IPS-NIHi7 (cell line): ENCODE results near the gene PI4K2A.
A peak's percentile ranks its signal among the peaks of the same experiment; 100 is the strongest.

Experiments
- DNase-seq: peaks from one replicate; pipeline ENCODE4 v3.0.0; 2012; ENCODE audit warnings: mixed read lengths; ENCODE audit errors: extremely low spot score

Gene PI4K2A

DNA sequence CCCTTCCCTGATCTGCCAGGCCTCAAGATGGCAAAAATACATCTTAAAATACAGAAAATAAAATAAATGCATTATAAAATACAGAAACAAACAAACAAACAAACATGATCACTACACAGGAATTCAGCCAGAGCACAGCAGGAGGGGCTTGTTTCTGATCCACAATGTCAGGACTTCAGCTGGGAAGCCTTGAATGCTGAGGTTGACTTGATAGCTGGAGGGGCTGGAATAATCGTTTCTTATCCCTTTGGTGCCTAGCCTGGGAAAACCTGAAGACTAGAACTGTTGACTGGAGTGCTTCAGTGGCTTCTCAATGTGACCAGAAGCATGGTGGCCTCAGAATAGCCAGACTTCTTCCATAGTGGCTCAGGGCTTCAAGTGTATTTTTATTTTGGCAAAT is 63.9 kb downstream of the PI4K2A start:
- no peak for DNase-seq

DNA sequence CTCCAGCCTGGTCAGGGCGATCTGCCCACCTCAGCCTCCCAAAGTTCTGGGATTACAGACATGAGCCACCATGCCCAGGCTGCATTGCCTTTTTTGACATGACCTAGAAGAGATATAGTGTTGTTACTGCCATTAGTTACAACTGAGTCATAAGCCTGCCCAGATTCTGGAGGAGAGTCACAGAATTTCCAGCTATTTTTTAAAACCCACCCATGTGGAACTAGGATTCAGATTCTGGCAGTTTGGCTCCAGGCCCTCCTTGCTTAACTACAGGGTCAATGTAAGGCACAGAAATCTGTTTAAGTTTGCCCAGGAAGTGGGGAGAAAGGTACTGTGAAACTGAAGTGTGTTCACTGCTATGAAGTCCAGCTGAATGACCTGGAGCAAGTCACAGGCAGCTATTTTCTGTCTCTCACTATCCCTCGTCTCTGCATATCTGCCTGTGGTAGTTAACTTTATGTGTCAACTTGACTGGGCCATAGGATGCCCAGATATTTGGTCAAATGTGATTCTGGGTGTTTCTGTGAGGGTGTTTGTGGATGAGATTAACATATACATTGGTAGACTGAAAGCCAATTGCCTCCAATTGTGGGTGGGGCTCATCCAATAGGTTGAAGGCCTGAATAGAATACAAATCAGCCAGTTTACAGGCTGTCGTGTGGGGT is 64.7 kb downstream of the PI4K2A start:
- DNase-seq: no peak

DNA sequence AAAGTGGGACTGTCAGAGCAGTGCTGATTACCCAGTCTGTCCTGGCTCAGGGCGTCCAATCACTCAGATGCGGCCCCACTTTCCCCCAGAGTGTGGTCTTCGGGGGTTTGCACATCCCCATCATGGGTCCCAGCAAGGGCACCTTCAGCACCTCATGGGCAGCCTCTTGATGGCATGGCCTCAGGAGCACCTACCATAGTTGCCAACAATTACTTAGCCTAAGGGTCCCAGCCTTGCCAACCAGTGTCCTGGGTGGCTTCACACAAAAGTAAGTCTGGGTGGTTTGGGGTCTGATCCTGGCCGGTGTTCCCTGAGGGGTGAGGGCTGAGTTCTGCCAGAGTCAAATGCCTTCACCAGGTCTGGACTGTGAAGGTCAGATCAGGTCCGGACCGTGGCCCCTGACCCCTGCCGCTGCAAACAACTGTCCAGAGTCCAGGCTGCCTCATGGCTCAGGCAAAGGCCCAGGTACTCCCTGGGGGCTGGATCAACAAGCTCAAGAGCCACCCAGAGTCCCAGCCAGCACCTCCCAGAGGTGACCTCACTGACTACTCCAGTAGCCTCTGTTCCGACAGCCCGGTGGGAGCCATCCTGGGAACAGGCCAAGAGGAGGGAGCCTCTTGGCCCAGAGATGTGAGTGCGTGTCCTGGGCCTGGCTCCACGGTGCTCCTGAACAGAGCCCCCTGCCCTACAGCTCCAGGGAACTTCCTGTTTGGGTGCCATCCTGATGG is 66.8 kb downstream of the PI4K2A start:
- no peak for DNase-seq

DNA sequence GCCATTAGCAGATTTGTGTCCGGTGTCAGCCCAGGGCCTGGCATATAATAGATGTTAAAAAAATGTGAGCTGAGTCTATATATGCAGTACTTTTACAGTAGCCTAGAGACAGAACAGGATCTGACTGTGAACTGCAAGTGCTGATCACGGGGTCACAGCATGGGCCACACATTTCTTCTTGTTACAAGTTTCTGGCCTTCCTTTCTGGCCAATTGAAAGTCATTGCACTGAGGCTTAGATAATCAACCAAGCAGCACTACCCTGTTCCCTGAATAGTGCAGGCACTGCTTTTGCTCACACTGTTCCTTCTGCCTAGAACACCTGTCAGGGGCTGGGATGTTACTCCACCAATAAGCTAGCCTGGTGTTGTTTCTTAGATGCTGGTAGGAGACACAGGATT is 67.7 kb downstream of the PI4K2A start:
- no peak for DNase-seq

DNA sequence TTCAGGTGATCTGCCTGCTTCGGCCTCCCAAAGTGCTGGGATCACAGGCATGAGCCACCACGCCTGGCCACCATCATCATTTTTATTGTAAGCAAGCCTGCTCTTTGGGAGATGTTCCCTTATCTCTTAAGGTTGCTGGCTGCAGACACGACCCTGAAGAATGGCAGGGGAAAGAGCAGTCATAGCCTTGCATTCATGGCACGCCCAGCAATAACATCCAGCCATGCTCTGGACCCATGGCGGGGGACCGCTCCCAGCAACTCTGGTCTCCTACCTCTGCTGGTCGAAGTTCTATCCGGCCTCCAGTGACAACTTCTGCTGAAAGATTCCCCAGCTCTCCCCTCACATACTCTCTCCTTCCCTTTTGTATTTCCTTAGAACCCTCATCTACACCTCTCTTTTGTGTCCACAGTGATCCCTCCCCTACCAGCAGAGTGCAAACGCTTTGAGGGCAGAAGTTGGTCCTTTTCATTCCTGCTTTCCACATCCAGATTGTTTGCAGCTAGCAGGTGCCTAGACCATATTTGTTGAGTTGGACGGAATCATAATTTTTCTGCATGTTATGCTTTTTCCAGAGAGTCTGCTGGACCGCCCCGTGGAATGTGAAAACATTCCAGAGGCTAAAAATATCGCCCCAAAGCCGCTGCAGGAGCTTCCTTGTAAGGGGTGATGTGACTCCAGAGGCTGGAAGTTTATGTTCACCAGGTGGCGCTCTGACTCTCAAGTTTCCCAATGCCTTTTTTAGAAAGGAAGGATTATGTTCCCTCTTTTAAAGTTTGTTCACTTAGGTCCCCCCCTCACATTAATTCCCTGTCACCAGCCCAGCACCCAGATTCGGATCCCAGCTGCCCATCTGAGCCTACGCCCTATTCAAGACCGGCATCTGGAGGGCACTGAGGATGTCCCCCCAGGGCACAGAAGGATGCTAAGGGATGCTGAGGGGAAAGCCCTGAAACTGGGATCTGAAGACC is 68.8 kb downstream of the PI4K2A start:
- DNase-seq: peak; percentile 61

DNA sequence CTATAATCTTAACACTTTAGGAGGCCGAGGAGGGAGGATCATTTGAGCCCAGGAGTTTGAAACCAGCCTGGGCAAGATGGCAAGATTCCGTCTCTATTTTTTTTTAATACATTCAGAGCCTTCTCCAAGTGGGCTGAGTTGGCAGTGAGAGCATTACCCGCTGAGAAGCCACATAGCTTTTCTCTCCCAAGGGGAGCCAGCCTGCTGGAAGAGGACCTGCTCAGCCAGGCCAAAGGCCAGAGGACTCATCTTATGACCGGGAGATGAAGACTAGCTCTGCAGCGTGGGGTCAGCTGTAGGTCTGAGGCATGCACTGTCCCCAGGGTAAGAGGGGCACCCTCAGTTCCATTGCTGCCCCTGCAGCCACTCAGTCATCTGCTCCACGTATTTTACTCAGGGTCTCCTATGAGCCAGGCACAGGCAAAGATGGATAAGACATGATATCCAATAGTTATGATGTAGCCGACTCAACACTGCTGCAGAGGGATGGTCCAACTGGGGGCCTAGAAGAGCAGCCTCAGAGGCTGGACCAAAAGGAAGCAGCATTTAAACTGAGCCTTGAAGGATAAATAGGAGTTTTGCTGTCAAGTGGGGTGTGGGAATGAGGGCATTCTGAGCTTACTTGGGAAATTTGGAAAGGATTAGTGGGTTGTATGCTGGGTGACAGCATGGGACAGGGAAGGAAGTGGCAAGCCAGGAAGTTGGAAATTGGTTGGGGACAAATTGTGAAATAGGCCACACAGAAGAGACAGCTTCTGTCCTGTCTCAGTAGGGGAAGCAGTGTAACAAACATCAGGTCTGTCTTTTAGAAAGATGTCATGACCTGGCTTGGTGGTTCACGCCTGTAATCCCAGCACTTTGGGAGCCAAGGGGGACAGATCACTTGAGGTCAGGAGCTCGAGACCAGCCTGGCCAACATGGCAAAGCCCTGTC is 71.4 kb downstream of the PI4K2A start:
- DNase-seq: no peak

DNA sequence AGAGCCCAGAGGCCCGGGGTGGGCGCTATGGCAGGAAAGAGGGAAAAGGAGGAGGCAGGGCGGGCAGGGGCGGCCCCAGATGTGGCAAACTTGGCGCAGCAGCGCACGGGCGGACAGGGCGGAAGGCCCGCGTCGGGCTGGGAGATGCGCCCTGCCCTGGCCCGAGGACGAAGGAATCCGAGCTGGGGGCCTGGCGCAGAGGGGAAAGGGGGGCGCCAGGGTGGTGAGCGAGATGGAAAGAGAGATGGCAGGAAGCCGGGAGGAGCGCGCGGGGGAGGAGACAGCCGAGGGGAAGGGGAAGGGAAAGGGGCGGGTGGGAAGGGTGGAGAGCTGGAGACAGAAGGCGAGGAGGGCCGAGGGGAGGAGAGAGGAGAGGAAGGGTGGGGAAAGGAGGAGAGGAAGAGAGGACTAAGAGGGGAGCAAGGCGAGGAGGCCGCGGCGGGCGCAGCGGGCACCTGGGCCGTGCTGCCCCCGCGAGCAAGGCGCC is 72.9 kb downstream of the PI4K2A start, which contains the start of gene MARVELD1:
TSS of gene MARVELD1 (plus strand) at position 392 of the 487 bp plus-strand sequence. CDS start 147 bp downstream, outside the sequence.
- peak; percentile 90 for DNase-seq

DNA sequence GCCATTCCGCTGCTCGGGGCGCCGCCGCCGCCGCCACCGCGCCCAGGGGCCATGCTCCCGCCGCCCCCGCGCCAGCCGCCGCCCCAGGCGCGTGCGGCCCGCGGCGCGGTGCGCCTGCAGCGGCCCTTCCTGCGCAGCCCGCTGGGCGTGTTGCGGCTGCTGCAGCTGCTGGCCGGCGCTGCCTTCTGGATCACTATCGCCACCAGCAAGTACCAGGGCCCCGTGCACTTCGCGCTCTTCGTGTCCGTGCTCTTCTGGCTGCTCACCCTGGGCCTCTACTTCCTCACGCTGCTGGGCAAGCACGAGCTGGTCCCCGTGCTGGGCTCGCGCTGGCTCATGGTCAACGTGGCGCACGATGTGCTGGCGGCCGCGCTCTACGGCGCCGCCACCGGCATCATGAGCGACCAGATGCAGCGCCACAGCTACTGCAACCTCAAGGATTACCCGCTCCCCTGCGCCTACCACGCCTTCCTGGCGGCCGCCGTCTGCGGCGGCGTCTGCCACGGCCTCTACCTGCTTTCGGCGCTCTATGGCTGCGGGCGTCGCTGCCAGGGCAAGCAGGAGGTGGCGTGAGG is 73.4 kb downstream of the PI4K2A start:
- peak; percentile 67 for DNase-seq

DNA sequence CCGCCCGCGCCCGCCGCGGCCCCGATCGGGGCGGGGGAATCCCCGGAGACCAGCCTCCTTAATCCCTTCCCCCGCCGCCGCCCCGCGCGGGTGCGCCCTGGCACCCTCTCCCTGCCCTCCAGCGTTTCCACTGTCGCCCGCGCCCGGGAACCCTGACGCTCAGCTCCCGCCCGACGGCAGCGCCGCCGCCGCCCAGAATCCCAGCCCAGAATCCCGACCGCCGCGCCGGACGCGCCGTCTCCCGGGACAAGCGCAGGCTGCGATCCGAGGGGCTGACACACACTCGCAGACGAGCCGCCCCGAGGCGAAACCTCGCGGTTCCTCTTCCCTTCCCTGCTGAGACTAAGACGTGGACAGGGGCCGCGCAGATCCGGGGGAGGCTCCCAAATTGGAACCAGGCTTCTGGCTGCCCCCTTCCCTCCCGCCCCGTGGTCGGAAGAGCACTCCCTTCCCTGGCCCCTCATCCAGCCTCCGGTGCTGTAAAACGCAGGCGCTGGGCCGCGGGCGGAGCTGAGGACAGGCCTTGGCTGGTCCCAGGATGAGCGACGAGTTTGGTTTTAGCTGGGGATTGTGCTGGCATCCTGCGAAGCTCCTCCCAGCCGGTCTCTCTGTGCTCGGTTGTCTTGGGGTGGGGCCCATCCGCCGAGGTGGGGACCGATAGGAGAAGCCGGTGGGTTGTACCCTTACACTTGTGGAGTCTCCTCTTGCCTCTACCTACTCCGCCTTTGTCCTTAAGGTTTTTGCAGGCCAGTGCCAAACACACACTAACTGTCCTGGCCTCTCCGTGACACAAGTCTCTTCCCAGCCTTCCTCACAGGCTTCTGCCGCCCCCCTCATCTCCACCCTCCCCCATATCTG is 74.2 kb downstream of the PI4K2A start:
- peak; percentile 76 for DNase-seq

DNA sequence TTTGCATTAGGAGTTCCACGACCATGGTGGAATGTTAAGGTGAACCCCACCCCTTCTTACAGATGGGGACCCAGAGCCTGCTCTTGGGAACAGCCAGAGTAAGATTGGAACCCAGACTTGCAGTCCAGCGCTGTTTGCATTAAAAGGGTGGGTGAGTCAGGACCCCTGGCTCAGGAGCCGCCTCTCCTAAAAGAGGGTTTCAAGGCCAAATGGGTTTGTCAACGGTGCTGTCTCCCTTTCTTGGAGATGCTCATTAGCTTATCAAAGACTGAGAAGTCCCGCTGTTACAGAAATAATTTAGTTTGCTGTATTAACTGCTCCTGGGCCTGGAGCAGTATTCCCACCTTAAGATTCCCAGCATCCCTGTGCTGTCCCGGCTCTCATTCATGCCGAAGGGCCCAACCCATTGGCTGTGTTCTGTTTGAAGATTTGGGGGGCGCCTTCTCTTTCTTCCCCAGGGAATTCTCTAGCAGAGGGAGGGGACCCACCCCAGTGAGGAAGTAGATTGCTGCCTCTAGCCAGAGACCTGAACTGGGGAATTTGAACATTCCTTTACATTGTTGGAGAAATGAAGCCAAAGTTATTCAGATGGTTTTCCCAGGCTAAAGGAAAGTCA is 74.9 kb downstream of the PI4K2A start:
- DNase-seq: no peak

DNA sequence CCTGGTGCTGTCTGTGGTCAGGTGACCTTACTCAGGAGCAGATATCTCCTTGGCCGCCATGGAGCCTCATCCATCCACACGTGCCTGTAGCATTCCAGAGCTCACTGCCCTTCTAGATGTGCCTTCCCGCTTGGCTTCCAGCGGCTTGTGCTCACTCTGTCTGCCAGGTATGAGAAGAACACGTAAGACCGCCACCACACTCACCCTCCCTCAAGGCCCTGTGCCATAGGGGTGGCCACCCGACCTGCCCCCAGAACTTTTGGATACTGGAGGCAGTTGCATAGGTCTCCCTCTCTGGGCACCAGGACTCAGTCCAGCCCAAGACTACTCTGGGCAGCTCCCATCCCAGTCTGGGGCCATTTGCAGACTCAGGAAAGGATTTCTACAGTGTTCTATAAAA is 77.2 kb downstream of the PI4K2A start:
- DNase-seq: no peak

DNA sequence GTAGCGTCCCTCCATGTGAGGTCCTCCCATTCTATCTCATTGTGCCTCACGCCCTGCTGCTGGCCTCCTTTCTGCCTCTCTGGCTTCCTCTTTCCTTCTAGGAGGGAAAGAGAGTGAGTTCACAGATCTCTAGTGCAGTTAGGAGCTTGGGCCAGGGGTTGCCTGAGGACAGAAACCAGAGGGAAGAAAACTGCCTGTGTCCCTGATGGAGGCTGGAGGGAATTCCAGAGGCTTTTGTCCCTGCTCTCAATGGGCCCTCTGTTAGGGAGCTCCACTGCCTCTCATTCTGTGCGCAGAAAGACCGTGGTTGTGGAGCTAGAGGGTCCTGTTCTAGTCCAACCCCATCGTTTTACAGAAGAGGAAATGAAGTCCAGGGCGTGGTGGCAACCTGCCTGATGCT is 77.7 kb downstream of the PI4K2A start:
- DNase-seq: no peak

DNA sequence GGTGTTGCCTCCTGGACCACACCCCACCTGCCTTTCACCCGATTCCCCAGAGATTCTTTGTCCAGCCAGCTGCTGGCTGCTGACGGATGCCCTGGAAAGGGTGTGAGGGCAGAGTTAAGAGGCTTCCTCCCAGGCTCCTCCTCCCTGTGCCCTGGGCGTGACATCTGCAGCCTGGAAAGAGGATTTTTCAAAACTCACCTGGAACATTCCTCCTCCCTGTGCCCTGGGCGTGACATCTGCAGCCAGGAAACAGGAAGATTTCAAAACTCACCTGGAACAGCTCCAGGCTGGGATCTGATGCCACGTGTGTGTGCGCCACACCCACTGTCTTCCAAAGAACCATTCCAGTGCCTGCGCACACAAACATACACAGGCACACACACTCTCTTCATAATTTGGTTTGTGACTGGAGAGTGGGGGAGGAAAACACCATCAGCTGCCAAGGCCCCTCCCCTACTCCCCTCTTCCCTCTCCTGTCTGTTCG is 78.2 kb downstream of the PI4K2A start:
- no peak for DNase-seq

DNA sequence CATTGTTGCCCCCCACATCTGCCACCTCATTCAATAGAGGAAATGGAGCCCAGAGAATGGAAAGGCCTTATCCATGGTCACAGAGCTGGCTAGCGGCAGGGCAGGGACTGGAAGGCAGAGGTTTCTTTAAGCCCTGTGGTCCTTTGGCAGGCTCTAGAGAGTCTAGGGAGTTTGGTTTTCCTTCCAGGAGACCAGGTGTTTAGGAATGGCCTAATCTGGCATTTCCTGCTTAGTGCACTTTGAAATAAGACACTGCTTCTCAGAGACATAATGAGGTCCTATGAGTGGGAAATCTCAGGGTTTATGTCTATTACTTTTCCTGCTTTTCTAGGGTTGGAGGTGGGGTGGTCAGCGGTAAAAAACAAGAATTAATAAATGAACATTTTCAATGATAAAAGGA is 79.1 kb downstream of the PI4K2A start:
- no peak for DNase-seq

DNA sequence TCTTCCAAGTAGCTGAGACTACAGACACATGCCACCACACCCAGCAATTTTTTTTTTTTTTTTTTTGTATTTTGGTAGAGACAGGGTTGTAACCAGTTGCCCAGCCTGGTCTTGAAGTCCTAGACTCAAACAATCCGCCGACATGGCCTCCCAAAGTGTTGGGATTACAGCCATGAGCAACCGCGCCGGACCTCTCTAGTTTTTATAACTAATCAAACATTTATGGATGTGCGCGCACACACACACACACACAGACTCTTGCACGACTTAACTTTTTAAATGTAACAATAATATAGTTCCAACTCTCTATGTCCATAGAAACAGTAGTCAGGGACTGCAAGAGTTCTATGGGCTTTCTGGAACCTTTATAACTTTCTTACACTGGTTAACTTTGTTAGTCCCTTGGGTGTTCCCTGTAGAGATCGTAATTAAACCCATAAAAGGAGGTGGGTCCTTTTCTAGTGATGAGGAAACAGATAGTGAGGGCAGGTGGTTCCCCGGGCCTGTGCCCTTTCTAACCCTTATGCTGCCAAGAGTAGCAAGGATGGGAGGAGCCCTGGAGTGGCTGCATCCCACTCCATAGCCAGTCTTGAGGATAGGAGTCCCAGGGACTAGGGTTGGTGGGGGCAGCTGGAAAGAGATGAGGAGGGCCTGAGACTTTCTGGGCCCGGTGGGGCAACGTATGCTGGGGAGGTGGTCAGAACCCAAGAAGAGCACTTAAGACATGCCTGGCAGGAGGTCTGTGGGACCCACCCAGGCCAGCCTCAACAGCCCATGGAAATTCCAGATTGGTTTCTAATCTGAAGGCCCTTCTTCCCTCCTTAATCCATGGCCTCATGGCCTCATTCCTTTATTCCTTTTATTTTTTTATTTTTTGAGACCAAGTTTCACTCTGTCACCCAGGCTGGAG is 81.7 kb downstream of the PI4K2A start:
- no peak for DNase-seq

DNA sequence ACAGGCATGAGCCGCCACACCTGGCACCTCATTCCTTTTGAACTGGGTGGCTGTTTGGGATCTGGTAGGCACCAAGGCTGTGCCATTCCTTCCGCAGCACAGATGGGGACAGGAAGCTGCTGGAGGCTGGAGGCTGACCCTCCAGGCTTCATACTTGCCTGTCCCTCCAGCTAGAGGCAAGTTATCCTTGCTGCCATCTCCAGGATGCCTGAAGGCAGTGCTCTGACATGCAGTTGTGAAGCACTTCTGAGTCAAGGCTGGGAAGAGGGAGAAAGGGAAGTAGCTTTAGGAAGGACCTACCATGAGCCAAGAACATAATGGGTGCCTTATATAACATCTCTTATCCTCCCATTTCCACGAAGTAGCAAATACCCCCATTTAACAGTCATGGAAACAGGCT is 82.5 kb downstream of the PI4K2A start:
- DNase-seq: no peak

DNA sequence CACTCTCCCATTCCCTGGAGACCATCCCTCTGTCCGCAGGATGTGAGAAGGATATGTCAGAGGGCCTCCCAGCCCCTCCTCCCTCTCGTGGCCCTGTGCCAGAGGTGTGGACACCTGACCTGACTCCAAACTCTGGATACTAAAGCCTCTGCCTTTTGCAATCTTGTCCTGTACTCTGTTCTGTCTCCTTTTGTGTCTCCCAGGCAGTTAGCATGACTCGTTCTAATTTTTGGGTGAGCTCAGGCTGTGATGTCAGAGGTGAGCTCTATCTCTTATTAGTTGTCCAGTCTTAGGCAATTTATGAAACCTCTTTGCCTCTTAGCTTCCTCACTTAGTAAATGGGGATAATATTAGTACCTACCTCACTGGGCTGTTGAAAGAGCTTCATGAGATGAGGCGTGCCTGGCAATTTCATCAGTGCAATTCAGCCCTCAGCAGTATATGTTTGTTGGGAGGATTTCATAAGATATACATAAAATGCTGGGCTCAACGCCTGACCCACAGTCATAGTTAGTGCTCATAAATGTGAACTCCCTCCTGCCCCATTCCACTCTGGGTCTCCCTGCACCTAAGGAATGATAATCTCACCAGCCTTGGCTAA is 84.0 kb downstream of the PI4K2A start:
- DNase-seq: no peak
